Upper lobe of left lung (tissue), 4 donors: ENCODE data around the gene ALDH7A1.

ENCODE experiments used
- CTCF ChIP-seq, 6 experiments: fragments of 450-650 bp in 4 of 6; fragments of 200-600 bp in 2 of 6; sonication (generic) in 2 of 6; IDR thresholded peaks; one replicate each; pipeline ENCODE4 v1.5.1; 2016 to 2019; ENCODE audit warnings: antibody characterized with exemption in 6 of 6
- EP300 ChIP-seq, 4 donors: sonication (generic); formaldehyde crosslinking; IDR thresholded peaks; one replicate each; pipeline ENCODE4 v1.5.1; 2017; ENCODE audit warnings: antibody characterized with exemption in 4 of 4, control low read depth in 2 of 4
- POLR2A ChIP-seq, 4 donors: fragments of 450-650 bp; IDR thresholded peaks; one replicate each; pipeline ENCODE4 v1.5.1; 2016 to 2017; ENCODE audit warnings: antibody characterized with exemption in 4 of 4, mild to moderate bottlenecking in 2 of 4
- POLR2AphosphoS5 ChIP-seq, 2 donors: sonication (generic); formaldehyde crosslinking; IDR thresholded peaks; one replicate each; pipeline ENCODE4 v1.5.1; 2017; ENCODE audit warnings: antibody characterized with exemption in 2 of 2

DNA sequence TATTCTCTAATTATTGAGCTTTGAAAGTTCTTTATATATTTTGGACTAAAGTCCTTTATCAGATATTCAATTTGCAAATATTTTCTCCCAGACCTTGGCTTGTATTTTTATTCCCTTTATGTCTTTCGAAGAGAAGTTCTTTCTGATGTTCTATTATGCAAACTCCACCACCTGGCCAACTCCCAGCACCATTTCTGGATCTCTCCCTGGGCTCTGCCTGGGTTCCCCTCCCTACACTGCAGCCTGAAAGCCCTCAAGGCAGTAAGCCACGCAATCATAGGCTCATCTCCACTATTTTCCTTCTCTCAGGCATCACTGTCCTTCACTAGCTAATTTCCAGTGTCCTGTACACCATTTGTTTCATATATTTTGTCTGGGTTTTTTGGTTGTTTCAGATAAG is 95.7 kb downstream of the ALDH7A1 start:
- no peak for TF ChIP-seq POLR2A (IDR thresholded peaks at IDR 0.05)
- TF ChIP-seq CTCF (IDR thresholded peaks at IDR 0.05) = no peak
- no peak for TF ChIP-seq EP300 (IDR thresholded peaks at IDR 0.05)
- no peak for TF ChIP-seq POLR2AphosphoS5 (IDR thresholded peaks at IDR 0.05)
